Epithelial cell of prostate (primary cell): ENCODE data around the gene GLE1.
A peak's percentile ranks its signal among the peaks of the same experiment; 100 is the strongest.

ENCODE experiments used
- DNase-seq: peaks from one replicate; pipeline ENCODE4 v3.0.0-alpha.2; 2011; ENCODE audit warnings: low read depth, low spot score
- H3K27ac ChIP-seq: fragments of 450-650 bp; 2 replicates; pipeline ENCODE4 v1.5.1; 2017; ENCODE audit warnings: mild to moderate bottlenecking

Gene GLE1, protein sequence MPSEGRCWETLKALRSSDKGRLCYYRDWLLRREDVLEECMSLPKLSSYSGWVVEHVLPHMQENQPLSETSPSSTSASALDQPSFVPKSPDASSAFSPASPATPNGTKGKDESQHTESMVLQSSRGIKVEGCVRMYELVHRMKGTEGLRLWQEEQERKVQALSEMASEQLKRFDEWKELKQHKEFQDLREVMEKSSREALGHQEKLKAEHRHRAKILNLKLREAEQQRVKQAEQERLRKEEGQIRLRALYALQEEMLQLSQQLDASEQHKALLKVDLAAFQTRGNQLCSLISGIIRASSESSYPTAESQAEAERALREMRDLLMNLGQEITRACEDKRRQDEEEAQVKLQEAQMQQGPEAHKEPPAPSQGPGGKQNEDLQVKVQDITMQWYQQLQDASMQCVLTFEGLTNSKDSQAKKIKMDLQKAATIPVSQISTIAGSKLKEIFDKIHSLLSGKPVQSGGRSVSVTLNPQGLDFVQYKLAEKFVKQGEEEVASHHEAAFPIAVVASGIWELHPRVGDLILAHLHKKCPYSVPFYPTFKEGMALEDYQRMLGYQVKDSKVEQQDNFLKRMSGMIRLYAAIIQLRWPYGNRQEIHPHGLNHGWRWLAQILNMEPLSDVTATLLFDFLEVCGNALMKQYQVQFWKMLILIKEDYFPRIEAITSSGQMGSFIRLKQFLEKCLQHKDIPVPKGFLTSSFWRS

DNA sequence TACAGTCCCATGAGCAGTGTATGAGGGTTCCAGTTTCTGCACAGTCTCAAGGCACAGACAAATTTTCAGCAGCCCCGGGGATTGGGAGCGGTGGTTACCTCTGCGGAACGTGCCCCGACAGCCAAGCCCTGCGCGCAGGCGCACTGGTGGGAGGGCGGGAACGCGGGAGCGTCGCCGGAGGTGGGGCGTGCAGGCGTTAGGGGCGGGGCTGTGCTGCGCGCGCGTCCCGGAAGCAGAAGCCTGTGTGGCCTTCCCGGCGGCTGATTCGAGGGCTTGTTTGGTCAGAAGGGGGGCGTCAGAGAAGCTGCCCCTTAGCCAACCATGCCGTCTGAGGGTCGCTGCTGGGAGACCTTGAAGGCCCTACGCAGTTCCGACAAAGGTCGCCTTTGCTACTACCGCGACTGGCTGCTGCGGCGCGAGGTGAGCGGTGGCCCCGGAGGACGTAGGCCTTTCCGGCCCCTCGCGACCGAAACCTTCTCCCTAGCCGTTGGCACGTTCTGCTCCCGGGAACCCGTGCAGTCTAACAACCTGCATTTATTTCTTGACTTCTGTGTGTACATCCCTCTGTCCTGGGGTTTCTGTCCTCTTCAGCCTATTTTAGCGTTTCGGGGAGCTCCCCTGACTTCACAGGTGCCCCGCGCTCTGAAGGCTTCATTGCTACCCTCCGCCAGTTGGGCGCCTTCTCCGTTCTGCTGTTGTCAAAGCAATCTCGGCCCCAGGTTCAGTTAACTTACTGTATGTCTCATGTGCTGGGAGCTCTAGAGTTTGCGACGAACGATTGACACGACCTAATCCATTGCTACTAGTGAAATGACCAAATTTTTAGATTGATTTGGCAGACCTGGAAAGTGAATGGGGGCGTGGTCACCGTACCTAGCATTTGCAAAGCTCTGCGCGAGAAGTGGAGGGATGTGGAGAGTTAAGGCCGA lies at the start of gene GLE1:
GLE1 (plus strand) TSS at position 235 of the 929 bp plus-strand sequence; CDS start at position 322, 87 bp downstream.
- H3K27ac ChIP-seq, result peak within 1 kb of the TSS; percentile 72
- DNase-seq, result peak; percentile 45

- no peak for DNase-seq
- no peak overlapping the region for H3K27ac ChIP-seq
Measured at GRCh38 chr9:128454991-128455390, 49.5 kb upstream of the GLE1 start.

GRCh38 chr9:128455849-128456612 lies 48.5 kb upstream of the GLE1 start, which contains the start of gene ODF2:
TSS of gene ODF2 (plus strand) at chr9:128456006. CDS start at chr9:128456092, 86 bp downstream.
- peak; percentile 62 for DNase-seq
- peak within 1 kb of the TSS; percentile 66 for H3K27ac ChIP-seq

GRCh38 chr9:128456613-128457061 lies 47.9 kb upstream of the GLE1 start:
- no peak for DNase-seq
- peak overlapping the region; percentile 66 for H3K27ac ChIP-seq

- H3K27ac ChIP-seq, result no peak overlapping the region
Measured at GRCh38 chr9:128457207-128457606, 47.3 kb upstream of the GLE1 start.

DNA sequence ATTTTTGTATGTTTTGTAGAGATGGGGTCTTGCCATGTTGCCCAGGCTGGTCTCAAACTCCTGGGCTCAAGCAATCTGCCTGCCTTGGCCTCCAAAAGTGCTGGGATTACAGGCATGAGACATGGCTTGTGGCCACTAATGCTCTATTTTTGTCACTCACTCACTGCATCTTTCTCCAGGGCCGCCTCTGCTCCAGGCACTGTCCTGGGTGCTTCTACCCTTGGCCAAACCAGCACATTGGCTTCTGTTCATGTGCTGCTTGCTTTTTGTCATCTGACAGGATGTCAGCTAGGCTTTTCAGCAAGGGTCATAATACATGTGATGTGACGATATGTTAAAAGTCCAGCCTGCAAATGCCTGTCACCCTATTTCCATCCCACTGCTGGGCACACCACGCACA lies 45.5 kb upstream of the GLE1 start:
- H3K27ac ChIP-seq, result no peak overlapping the region
- no peak for DNase-seq

More at GRCh38 chr9:128457207-128457606, 47.3 kb upstream of the GLE1 start:
- no peak for DNase-seq

GRCh38 chr9:128469070-128469469 lies 35.4 kb upstream of the GLE1 start:
- no peak overlapping the region for H3K27ac ChIP-seq
- DNase-seq, result no peak

- no peak for DNase-seq
Measured at GRCh38 chr9:128470560-128470959, 34.0 kb upstream of the GLE1 start.

GRCh38 chr9:128473104-128473503 lies 31.4 kb upstream of the GLE1 start:
- H3K27ac ChIP-seq, result no peak overlapping the region
- DNase-seq, result no peak

More at GRCh38 chr9:128470560-128470959, 34.0 kb upstream of the GLE1 start:
- H3K27ac ChIP-seq, result no peak overlapping the region

DNA sequence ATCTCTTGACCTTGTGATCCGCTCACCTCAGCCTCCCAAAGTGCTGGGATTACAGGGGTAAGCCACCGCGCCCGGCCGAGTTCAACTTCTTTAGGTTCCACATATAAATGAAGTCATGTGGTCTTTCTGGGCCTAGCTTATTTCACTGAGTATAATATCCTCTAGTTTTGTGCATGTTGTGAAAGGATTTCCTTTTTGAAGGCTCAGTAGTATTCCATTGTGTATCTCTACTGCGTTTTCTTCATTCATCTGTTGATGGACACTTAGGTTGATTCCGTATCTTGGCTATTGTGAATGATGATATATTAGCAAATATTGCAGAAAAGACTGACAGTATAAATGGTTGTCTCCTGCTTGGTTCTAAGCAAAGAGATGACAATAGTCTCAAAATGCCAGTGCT lies 28.7 kb upstream of the GLE1 start:
- DNase-seq, result no peak
- H3K27ac ChIP-seq, result no peak overlapping the region

DNA sequence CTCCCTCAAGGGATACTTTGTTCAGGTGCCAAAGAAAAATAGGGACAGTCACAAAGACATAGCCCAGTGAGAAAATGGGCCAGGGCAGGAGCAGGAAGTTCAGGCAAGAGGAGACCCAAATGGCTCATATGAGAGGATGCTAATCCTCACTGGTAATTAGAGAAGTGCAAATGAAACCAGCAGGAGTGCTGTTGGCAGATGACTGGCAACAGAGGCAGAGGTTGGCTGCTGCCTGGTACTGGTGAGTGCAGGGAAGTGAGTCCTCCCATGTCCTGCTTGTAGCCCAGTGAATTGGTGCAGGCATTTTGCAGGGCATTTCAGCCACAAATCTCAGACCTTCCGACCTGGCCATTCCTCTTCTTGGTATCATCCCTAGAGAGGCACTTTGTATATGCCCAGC lies 25.3 kb upstream of the GLE1 start:
- DNase-seq, result no peak

GRCh38 chr9:128481561-128481960 lies 23.0 kb upstream of the GLE1 start:
- no peak overlapping the region for H3K27ac ChIP-seq
- no peak for DNase-seq

More for the DNA sequence above, 25.3 kb upstream of the GLE1 start:
- no peak overlapping the region for H3K27ac ChIP-seq

DNA sequence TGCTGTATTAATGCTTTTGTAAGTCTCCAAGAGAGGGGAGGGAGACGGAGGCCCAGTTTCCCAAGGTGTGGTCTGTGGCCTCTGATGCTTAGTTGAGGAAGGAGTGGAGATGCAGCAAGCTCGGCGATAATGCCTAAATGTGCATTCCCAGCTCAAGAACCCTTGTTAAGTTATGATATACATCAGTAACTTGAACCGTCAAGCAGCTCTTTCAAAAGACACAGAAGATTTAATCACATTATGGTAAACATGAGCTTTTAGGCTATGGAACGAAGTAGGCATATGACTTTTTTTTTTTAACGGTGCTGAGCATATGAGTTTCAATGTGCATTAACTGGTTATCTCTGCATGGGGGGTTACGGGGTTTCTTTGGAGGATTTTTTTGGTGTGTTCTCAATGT lies 22.3 kb upstream of the GLE1 start:
- no peak for DNase-seq
- H3K27ac ChIP-seq, result no peak overlapping the region

GRCh38 chr9:128484686-128485413 lies 19.7 kb upstream of the GLE1 start:
- no peak overlapping the region for H3K27ac ChIP-seq
- no peak for DNase-seq

GRCh38 chr9:128485414-128485855 lies 19.1 kb upstream of the GLE1 start:
- no peak overlapping the region for H3K27ac ChIP-seq
- no peak for DNase-seq

- no peak for DNase-seq
- H3K27ac ChIP-seq, result no peak overlapping the region
Measured at GRCh38 chr9:128486201-128486600, 18.3 kb upstream of the GLE1 start.

DNA sequence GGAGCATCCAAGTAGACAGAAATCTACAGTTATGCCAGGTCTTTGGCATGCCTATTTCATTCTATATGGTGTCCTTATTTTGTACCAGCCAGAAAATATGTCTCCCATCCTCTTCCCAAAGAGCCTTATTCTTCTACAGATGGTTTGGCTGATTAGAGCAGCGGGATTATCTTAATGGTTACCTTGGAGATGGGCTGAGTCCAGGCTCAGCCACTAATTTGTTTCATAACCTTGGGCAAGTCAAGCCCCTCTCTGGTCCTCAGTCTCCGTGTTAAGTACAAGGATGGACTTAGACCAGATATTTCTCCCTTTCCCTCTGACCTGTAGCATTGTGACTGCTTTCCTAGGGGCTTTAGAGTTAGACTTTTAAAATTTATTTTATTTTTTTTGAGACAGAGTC lies 11.1 kb upstream of the GLE1 start:
- H3K27ac ChIP-seq, result no peak overlapping the region
- DNase-seq, result no peak

- no peak overlapping the region for H3K27ac ChIP-seq
- DNase-seq, result no peak
Measured at GRCh38 chr9:128494108-128494745, 10.3 kb upstream of the GLE1 start.
